Peyer's patch (tissue), 4 donors: Measurements from ENCODE around the gene PPP2R2C. TPM values are rescaled to one million over a fixed set of nuclear protein-coding genes. Genes with fewer than 3 reads are reported as not detected.

Experiments
- DNase-seq, 3 donors: peaks; one replicate each; pipeline ENCODE4 v3.0.0-alpha.2; 2017 to 2019
- H3K27ac ChIP-seq, 4 donors: fragments of 200-600 bp; sonication (generic); one replicate each; pipeline ENCODE4 v1.5.1; 2016 to 2019
- H3K27me3 ChIP-seq, 2 donors: fragments of 200-600 bp; sonication (generic); one replicate each; pipeline ENCODE4 v1.5.1; 2019
- H3K36me3 ChIP-seq, 3 donors: fragments of 200-600 bp; sonication (generic); one replicate each; pipeline ENCODE4 v1.5.1; 2016 to 2019
- H3K4me1 ChIP-seq, 4 donors: fragments of 200-600 bp; sonication (generic); one replicate each; pipeline ENCODE4 v1.5.1; 2016 to 2019
- H3K4me3 ChIP-seq, 4 donors: fragments of 200-600 bp; sonication (generic); 1 replicate in 3 of 4; 2 replicates in 1 of 4; pipeline ENCODE4 v1.5.1; 2016 to 2019; ENCODE audit warnings: mild to moderate bottlenecking in 1 of 4
- H3K9me3 ChIP-seq, 4 donors: fragments of 200-600 bp; sonication (generic); one replicate each; pipeline ENCODE4 v1.5.1; 2016 to 2019; ENCODE audit warnings: mild to moderate bottlenecking in 1 of 4
- CTCF ChIP-seq, 6 experiments: fragments of 450-650 bp in 4 of 6; fragments of 200-600 bp in 2 of 6; sonication (generic) in 1 of 6; IDR thresholded peaks; one replicate each; pipeline ENCODE4 v1.5.1; 2017 to 2019; ENCODE audit warnings: antibody characterized with exemption in 6 of 6, mild to moderate bottlenecking in 3 of 6, moderate library complexity in 1 of 6
- POLR2A ChIP-seq, 2 donors: fragments of 450-650 bp; IDR thresholded peaks; one replicate each; pipeline ENCODE4 v1.5.1; 2017; ENCODE audit warnings: antibody characterized with exemption in 2 of 2, mild to moderate bottlenecking in 2 of 2, moderate library complexity in 2 of 2
- total RNA-seq, 4 donors: library from RNA; depleted of rRNA; stranded (reverse); fragments of >200 nt; gene quantifications; one replicate each; pipeline ENCODE4 v1.1.0, GENCODE V29; 2016

Gene PPP2R2C
- total RNA-seq, 4 donors from 2014 or later: 0.27 to 4.1 TPM; not detected in 2

GRCh38 chr4:6329478-6330383 lies 142.7 kb downstream of the PPP2R2C start:
- no peaks in the 10 kb centered on the region for H3K9me3 ChIP-seq
- no peaks in the 10 kb centered on the region for H3K36me3 ChIP-seq
- H3K27ac ChIP-seq: no peak overlapping the region
- peaks cover 0 to 3% (median 0%) of the 10 kb centered on the region in 4 donors for H3K4me1 ChIP-seq
- TF ChIP-seq POLR2A (IDR thresholded peaks at IDR 0.05): no peak
- TF ChIP-seq CTCF (IDR thresholded peaks at IDR 0.05): no peak
- no peak for DNase-seq
- H3K27me3 ChIP-seq: no peaks in the 10 kb centered on the region
- no peak overlapping the region for H3K4me3 ChIP-seq

- Histone ChIP-seq H3K36me3 (no peaks in the 10 kb centered on the region), H3K27me3 (no peaks in the 10 kb centered on the region), H3K9me3 (no peaks in the 10 kb centered on the region), H3K27ac (no peak overlapping the region), H3K4me1 (peaks cover 0 to 6% (median 0%) of the 10 kb centered on the region in 4 donors), H3K4me3 (no peak overlapping the region)
- no peak for TF ChIP-seq POLR2A (IDR thresholded peaks at IDR 0.05)
- no peak for TF ChIP-seq CTCF (IDR thresholded peaks at IDR 0.05)
- no peak for DNase-seq
Measured at GRCh38 chr4:6328526-6328925, 143.9 kb downstream of the PPP2R2C start.

GRCh38 chr4:6327220-6327917 lies 145.0 kb downstream of the PPP2R2C start:
- no peaks in the 10 kb centered on the region for H3K9me3 ChIP-seq
- H3K4me1 ChIP-seq: peaks cover 0 to 6% (median 0%) of the 10 kb centered on the region in 4 donors
- H3K36me3 ChIP-seq: no peaks in the 10 kb centered on the region
- TF ChIP-seq POLR2A (IDR thresholded peaks at IDR 0.05) (no peak), CTCF (IDR thresholded peaks at IDR 0.05) (peak; percentile 74 to 97 (median 94))
- no peak overlapping the region for H3K27ac ChIP-seq
- DNase-seq: peak; percentile 63 to 89 (median 86)
- no peak overlapping the region for H3K4me3 ChIP-seq
- H3K27me3 ChIP-seq: no peaks in the 10 kb centered on the region

- no peaks in the 10 kb centered on the region for H3K27me3 ChIP-seq
- no peak for TF ChIP-seq CTCF (IDR thresholded peaks at IDR 0.05)
- no peak for TF ChIP-seq POLR2A (IDR thresholded peaks at IDR 0.05)
- no peaks in the 10 kb centered on the region for H3K9me3 ChIP-seq
- no peaks in the 10 kb centered on the region for H3K36me3 ChIP-seq
- no peak for DNase-seq
- H3K4me3 ChIP-seq: no peak overlapping the region
- peaks cover 0 to 6% (median 0%) of the 10 kb centered on the region in 4 donors for H3K4me1 ChIP-seq
- no peak overlapping the region for H3K27ac ChIP-seq
Measured at GRCh38 chr4:6326312-6327060, 145.9 kb downstream of the PPP2R2C start.

- TF ChIP-seq POLR2A (IDR thresholded peaks at IDR 0.05) (no peak), CTCF (IDR thresholded peaks at IDR 0.05) (no peak)
- Histone ChIP-seq H3K9me3 (no peaks in the 10 kb centered on the region), H3K27me3 (no peaks in the 10 kb centered on the region), H3K4me3 (no peak overlapping the region), H3K36me3 (no peaks in the 10 kb centered on the region), H3K4me1 (peaks cover 0 to 6% (median 0%) of the 10 kb centered on the region in 4 donors), H3K27ac (peak overlapping the region in 1 of 4 donors; percentile 25)
- no peak for DNase-seq
Measured at GRCh38 chr4:6325788-6326290, 146.6 kb downstream of the PPP2R2C start.
